WTC11 (cell line): ENCODE data around the gene GMPR. TPM values are rescaled to one million over a fixed set of nuclear protein-coding genes. Genes with fewer than 3 reads are reported as not detected.

Experiments
- ATAC-seq: fragments of 200-7000 bp; cut with Tn5 transposase; 2 replicates; pipeline ENCODE4 v1.10.0; 2021; ENCODE audit warnings: mild to moderate bottlenecking, moderate library complexity
- CTCF ChIA-PET: fragments of 300-600 bp; sonication (Branson Sonifier 250); formaldehyde crosslinking; loops from one replicate; lab custom pipeline; 2021; ENCODE audit warnings: antibody characterized with exemption; lab: Charles Lee
- POLR2A ChIA-PET: fragments of 350-600 bp; sonication (Branson Sonifier 250); formaldehyde crosslinking; loops from one replicate; lab custom pipeline; 2021; ENCODE audit warnings: antibody characterized with exemption; lab: Charles Lee
- DNase-seq: peaks from one replicate; pipeline ENCODE4 v3.0.0; 2021; ENCODE audit warnings: low spot score
- H3K27ac Mint-ChIP-seq: 2 replicates; pipeline ENCODE4 v1.8.0; 2021; ENCODE audit warnings: mixed read lengths
- H3K27me3 Mint-ChIP-seq: 2 replicates; pipeline ENCODE4 v1.8.0; 2021; ENCODE audit warnings: low read depth, mild to moderate bottlenecking, moderate library complexity, mixed read lengths
- H3K36me3 Mint-ChIP-seq: 2 replicates; pipeline ENCODE4 v1.8.0; 2021; ENCODE audit warnings: mixed read lengths
- H3K4me1 Mint-ChIP-seq: 2 replicates; pipeline ENCODE4 v1.8.0; 2022; ENCODE audit warnings: mixed read lengths
- H3K4me3 Mint-ChIP-seq: 2 replicates; pipeline ENCODE4 v1.8.0; 2021; ENCODE audit warnings: mild to moderate bottlenecking, moderate library complexity, mixed read lengths
- H3K9me3 Mint-ChIP-seq: 2 replicates; pipeline ENCODE4 v1.8.0; 2021; ENCODE audit warnings: mixed read lengths
- NFE2L1 ChIP-seq: sonication (generic); formaldehyde crosslinking; IDR thresholded peaks from 2 replicates; pipeline ENCODE4 v1.8.1; 2023; ENCODE audit warnings: missing genetic modification reagents
- SMAD3 ChIP-seq: sonication (generic); formaldehyde crosslinking; IDR thresholded peaks from 2 replicates; pipeline ENCODE4 v1.8.0; 2022; ENCODE audit warnings: missing genetic modification reagents, mild to moderate bottlenecking, borderline replicate concordance
- SMAD4 ChIP-seq: sonication (generic); formaldehyde crosslinking; IDR thresholded peaks from 2 replicates; pipeline ENCODE4 v1.8.0; 2022; ENCODE audit warnings: mild to moderate bottlenecking, missing genetic modification reagents
- total RNA-seq: library from RNA; stranded (reverse); gene quantifications from 3 replicates; pipeline ENCODE4 v1.2.3, GENCODE V29; 2021
- TF ChIP-seq, protein P1 (sequence below): fragments of 250-450 bp; sonication (Bioruptor Pico); IDR thresholded peaks from 2 replicates; pipeline ENCODE4 v1.9.0; 2021; ENCODE audit warnings: mild to moderate bottlenecking, borderline replicate concordance
- TF ChIP-seq, protein P2 (sequence below): sonication (generic); formaldehyde crosslinking; IDR thresholded peaks from 2 replicates; pipeline ENCODE4 v1.8.0; 2023; ENCODE audit warnings: missing genetic modification reagents
- TF ChIP-seq, protein P3 (sequence below): sonication (generic); formaldehyde crosslinking; IDR thresholded peaks from 2 replicates; pipeline ENCODE4 v1.8.0; 2022; ENCODE audit warnings: mild to moderate bottlenecking, missing genetic modification reagents
- TF ChIP-seq, protein P4 (sequence below): sonication (generic); formaldehyde crosslinking; IDR thresholded peaks from 2 replicates; pipeline ENCODE4 v1.8.0; 2023; ENCODE audit warnings: missing genetic modification reagents, mild to moderate bottlenecking, borderline replicate concordance
- TF ChIP-seq, protein P5 (sequence below): sonication (generic); formaldehyde crosslinking; IDR thresholded peaks from 2 replicates; pipeline ENCODE4 v1.8.0; 2022; ENCODE audit warnings: mild to moderate bottlenecking, missing genetic modification reagents
- TF ChIP-seq, protein P6 (sequence below): sonication (generic); formaldehyde crosslinking; IDR thresholded peaks from 2 replicates; pipeline ENCODE4 v1.8.1; 2022; ENCODE audit warnings: low read depth, mild to moderate bottlenecking, moderate library complexity, missing genetic modification reagents, borderline replicate concordance

GMPR gene
- total RNA-seq, 1 experiment from 2014 or later: 2.4 TPM

DNA sequence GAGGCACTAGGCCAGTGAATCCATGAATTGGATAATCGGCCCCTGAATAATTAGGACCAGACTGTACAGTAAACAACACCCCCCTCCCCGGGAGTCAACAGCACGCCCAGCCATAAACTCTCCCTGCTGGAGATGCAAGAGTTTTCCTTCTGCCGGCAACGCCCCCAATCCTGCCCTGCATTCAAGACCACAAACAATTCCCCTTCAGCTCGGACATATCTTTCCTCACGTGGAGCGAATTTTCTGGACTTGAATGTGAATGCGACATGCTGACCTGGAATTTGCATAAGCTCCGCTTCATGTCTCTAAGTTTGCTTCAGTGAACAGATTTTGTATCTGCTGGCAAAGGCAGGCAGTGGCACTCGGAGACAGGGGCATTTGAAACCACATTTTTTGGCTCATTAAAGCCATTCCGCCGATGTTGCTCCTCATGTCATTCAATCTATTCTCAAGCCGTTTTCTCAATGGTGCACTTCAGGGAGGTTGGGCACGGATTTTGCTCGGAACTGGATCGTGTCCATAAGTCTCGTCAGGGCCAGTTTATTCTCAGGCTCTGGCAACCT is 38.0 kb upstream of the GMPR start (continued):
- TF ChIP-seq, protein P1, sequence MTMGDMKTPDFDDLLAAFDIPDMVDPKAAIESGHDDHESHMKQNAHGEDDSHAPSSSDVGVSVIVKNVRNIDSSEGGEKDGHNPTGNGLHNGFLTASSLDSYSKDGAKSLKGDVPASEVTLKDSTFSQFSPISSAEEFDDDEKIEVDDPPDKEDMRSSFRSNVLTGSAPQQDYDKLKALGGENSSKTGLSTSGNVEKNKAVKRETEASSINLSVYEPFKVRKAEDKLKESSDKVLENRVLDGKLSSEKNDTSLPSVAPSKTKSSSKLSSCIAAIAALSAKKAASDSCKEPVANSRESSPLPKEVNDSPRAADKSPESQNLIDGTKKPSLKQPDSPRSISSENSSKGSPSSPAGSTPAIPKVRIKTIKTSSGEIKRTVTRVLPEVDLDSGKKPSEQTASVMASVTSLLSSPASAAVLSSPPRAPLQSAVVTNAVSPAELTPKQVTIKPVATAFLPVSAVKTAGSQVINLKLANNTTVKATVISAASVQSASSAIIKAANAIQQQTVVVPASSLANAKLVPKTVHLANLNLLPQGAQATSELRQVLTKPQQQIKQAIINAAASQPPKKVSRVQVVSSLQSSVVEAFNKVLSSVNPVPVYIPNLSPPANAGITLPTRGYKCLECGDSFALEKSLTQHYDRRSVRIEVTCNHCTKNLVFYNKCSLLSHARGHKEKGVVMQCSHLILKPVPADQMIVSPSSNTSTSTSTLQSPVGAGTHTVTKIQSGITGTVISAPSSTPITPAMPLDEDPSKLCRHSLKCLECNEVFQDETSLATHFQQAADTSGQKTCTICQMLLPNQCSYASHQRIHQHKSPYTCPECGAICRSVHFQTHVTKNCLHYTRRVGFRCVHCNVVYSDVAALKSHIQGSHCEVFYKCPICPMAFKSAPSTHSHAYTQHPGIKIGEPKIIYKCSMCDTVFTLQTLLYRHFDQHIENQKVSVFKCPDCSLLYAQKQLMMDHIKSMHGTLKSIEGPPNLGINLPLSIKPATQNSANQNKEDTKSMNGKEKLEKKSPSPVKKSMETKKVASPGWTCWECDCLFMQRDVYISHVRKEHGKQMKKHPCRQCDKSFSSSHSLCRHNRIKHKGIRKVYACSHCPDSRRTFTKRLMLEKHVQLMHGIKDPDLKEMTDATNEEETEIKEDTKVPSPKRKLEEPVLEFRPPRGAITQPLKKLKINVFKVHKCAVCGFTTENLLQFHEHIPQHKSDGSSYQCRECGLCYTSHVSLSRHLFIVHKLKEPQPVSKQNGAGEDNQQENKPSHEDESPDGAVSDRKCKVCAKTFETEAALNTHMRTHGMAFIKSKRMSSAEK (CRISPR knock-in tag): no peak
- TF ChIP-seq, protein P2, sequence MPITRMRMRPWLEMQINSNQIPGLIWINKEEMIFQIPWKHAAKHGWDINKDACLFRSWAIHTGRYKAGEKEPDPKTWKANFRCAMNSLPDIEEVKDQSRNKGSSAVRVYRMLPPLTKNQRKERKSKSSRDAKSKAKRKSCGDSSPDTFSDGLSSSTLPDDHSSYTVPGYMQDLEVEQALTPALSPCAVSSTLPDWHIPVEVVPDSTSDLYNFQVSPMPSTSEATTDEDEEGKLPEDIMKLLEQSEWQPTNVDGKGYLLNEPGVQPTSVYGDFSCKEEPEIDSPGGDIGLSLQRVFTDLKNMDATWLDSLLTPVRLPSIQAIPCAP (CRISPR knock-in tag): no peak
- TF ChIP-seq NFE2L1 (CRISPR knock-in tag): no peak

DNA sequence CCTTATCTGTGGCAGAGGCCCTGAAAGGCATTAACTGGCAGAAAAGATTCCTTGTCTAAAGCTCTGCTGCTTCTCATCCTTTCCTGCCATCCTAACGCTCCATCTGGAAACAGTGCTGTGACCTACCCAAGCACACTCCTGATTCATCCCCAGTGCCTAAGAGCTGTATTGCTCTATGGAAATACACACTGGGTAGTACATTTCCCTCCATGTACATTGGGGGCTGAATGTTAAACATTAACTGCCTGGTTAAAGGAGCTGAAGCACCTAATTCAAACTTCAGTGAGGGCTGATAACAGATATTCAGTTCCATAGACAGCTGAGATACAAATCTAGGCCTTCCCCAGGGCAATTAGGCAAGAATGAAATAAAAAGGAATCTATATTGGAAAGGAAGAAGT is 36.7 kb upstream of the GMPR start:
- Mint-ChIP-seq H3K27ac (no peak overlapping the region), H3K4me3 (no peak overlapping the region), H3K9me3 (peaks cover 14% of the 10 kb centered on the region), H3K4me1 (peaks cover 16% of the 10 kb centered on the region), H3K36me3 (no peaks in the 10 kb centered on the region), H3K27me3 (no peaks in the 10 kb centered on the region)
- ChIA-PET POLR2A (no interaction called here), CTCF (interaction anchor here (3.6 kb wide), 1 partner anchor 510 kb away, joined by 12 read pairs; no protein-coding TSS in a partner anchor)
- DNase-seq: no peak
- TF ChIP-seq SMAD4 (CRISPR knock-in tag): no peak
- TF ChIP-seq, protein P3, sequence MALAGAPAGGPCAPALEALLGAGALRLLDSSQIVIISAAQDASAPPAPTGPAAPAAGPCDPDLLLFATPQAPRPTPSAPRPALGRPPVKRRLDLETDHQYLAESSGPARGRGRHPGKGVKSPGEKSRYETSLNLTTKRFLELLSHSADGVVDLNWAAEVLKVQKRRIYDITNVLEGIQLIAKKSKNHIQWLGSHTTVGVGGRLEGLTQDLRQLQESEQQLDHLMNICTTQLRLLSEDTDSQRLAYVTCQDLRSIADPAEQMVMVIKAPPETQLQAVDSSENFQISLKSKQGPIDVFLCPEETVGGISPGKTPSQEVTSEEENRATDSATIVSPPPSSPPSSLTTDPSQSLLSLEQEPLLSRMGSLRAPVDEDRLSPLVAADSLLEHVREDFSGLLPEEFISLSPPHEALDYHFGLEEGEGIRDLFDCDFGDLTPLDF (CRISPR knock-in tag): no peak
- no peak for ATAC-seq

DNA sequence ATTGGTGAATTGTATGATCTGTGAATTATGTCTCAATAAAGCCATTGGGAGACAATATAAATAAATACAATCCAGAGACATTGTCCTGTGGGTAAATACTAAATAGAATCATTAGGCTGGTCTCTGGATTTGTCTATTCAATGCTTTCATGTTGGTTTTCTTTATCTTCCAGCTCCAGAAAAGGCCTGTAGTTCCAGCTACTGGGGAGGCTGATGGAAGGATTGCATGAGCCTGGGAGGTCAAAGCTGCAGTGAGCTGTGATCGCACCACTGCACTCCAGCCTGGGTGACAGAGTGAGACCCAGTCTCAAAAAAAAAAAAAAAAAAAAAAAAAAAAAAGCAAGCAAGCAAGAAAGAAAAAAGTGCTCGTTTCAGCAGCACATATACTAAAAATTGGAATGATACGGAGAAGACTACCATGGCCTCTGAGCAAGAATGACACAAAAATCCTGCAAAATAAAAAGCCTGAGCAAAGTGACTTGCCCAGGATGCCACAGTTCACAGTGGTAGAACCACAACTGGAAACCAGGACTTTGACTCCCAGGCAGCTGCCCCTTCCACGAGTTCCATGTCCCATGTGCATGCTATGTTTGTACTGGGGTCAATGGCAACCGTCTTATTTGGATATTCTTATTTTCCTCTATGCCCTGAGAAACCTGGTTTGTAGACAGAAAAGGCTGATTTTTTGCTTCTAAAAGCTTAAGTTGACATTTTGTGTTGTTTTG is 33.6 kb upstream of the GMPR start:
- H3K36me3 Mint-ChIP-seq: no peaks in the 10 kb centered on the region
- no peak overlapping the region for H3K27ac Mint-ChIP-seq
- H3K27me3 Mint-ChIP-seq: no peaks in the 10 kb centered on the region
- TF ChIP-seq, protein P4, sequence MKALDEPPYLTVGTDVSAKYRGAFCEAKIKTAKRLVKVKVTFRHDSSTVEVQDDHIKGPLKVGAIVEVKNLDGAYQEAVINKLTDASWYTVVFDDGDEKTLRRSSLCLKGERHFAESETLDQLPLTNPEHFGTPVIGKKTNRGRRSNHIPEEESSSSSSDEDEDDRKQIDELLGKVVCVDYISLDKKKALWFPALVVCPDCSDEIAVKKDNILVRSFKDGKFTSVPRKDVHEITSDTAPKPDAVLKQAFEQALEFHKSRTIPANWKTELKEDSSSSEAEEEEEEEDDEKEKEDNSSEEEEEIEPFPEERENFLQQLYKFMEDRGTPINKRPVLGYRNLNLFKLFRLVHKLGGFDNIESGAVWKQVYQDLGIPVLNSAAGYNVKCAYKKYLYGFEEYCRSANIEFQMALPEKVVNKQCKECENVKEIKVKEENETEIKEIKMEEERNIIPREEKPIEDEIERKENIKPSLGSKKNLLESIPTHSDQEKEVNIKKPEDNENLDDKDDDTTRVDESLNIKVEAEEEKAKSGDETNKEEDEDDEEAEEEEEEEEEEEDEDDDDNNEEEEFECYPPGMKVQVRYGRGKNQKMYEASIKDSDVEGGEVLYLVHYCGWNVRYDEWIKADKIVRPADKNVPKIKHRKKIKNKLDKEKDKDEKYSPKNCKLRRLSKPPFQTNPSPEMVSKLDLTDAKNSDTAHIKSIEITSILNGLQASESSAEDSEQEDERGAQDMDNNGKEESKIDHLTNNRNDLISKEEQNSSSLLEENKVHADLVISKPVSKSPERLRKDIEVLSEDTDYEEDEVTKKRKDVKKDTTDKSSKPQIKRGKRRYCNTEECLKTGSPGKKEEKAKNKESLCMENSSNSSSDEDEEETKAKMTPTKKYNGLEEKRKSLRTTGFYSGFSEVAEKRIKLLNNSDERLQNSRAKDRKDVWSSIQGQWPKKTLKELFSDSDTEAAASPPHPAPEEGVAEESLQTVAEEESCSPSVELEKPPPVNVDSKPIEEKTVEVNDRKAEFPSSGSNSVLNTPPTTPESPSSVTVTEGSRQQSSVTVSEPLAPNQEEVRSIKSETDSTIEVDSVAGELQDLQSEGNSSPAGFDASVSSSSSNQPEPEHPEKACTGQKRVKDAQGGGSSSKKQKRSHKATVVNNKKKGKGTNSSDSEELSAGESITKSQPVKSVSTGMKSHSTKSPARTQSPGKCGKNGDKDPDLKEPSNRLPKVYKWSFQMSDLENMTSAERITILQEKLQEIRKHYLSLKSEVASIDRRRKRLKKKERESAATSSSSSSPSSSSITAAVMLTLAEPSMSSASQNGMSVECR: no peak
- TF ChIP-seq, protein P5, sequence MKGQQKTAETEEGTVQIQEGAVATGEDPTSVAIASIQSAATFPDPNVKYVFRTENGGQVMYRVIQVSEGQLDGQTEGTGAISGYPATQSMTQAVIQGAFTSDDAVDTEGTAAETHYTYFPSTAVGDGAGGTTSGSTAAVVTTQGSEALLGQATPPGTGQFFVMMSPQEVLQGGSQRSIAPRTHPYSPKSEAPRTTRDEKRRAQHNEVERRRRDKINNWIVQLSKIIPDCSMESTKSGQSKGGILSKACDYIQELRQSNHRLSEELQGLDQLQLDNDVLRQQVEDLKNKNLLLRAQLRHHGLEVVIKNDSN: no peak
- TF ChIP-seq SMAD3 (CRISPR knock-in tag): no peak
- TF ChIP-seq, protein P6, sequence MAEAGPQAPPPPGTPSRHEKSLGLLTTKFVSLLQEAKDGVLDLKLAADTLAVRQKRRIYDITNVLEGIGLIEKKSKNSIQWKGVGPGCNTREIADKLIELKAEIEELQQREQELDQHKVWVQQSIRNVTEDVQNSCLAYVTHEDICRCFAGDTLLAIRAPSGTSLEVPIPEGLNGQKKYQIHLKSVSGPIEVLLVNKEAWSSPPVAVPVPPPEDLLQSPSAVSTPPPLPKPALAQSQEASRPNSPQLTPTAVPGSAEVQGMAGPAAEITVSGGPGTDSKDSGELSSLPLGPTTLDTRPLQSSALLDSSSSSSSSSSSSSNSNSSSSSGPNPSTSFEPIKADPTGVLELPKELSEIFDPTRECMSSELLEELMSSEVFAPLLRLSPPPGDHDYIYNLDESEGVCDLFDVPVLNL (CRISPR knock-in tag): no peak
- ChIA-PET CTCF (interaction anchor here (0.8 to 5.2 kb wide), 7 partner anchors 21 to 570 kb away, joined by 3 to 59 read pairs (median 6); no protein-coding TSS in a partner anchor), POLR2A (interaction anchor here (0.6 kb wide), 1 partner anchor 437 kb away, joined by 3 read pairs; no protein-coding TSS in a partner anchor)
- no peak for DNase-seq
- ATAC-seq: no peak
- peaks cover 13% of the 10 kb centered on the region for H3K4me1 Mint-ChIP-seq
- peaks cover 16% of the 10 kb centered on the region for H3K9me3 Mint-ChIP-seq
- no peak overlapping the region for H3K4me3 Mint-ChIP-seq
